22Rv1 (cell line): ENCODE measurements around the gene ZNF862.
A peak's percentile ranks its signal among the peaks of the same experiment; 100 is the strongest.

ENCODE experiments used
- H3K27ac ChIP-seq: fragments of 450-650 bp; 2 replicates; pipeline ENCODE4 v1.5.1; 2017
- ZFX ChIP-seq: fragments of 450-650 bp; IDR thresholded peaks from 2 replicates; pipeline ENCODE4 v1.6.1; 2017; ENCODE audit warnings: antibody characterized with exemption, borderline replicate concordance
- TF ChIP-seq, protein P1 (sequence below): fragments of 450-650 bp; IDR thresholded peaks from 2 replicates; pipeline ENCODE4 v1.5.1; 2017; ENCODE audit warnings: mild to moderate bottlenecking

ZNF862 gene

GRCh38 chr7:149793261-149793660 is 44.9 kb upstream of the ZNF862 start:
- TF ChIP-seq, protein P1, sequence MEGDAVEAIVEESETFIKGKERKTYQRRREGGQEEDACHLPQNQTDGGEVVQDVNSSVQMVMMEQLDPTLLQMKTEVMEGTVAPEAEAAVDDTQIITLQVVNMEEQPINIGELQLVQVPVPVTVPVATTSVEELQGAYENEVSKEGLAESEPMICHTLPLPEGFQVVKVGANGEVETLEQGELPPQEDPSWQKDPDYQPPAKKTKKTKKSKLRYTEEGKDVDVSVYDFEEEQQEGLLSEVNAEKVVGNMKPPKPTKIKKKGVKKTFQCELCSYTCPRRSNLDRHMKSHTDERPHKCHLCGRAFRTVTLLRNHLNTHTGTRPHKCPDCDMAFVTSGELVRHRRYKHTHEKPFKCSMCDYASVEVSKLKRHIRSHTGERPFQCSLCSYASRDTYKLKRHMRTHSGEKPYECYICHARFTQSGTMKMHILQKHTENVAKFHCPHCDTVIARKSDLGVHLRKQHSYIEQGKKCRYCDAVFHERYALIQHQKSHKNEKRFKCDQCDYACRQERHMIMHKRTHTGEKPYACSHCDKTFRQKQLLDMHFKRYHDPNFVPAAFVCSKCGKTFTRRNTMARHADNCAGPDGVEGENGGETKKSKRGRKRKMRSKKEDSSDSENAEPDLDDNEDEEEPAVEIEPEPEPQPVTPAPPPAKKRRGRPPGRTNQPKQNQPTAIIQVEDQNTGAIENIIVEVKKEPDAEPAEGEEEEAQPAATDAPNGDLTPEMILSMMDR = no peak
- TF ChIP-seq ZFX = no peak
- H3K27ac ChIP-seq = no peak overlapping the region

GRCh38 chr7:149794661-149795060 is 43.5 kb upstream of the ZNF862 start:
- no peak for TF ChIP-seq ZFX
- TF ChIP-seq, protein P1 = no peak
- no peak overlapping the region for H3K27ac ChIP-seq

DNA sequence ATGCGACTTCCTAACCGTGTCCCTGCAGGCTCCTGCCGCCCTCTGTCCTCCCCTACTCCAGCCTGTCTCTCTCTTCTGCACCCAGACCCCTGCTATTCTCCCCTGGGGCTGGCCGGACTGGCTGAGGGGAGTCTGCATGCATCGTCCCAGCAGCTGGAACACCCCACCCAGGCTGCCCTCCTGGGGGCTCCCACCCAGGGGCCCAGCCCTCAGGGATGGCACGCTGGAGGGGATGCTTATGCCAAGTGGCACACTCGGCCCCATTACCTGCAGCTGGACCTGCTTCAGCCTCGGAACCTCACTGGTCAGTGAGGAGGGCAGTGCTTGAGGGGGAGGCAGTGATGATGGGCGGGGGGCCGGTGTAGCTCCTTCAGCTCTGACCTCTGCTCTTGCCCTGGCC is 43.0 kb upstream of the ZNF862 start:
- H3K27ac ChIP-seq = no peak overlapping the region
- TF ChIP-seq, protein P1 = no peak
- TF ChIP-seq ZFX = no peak

DNA sequence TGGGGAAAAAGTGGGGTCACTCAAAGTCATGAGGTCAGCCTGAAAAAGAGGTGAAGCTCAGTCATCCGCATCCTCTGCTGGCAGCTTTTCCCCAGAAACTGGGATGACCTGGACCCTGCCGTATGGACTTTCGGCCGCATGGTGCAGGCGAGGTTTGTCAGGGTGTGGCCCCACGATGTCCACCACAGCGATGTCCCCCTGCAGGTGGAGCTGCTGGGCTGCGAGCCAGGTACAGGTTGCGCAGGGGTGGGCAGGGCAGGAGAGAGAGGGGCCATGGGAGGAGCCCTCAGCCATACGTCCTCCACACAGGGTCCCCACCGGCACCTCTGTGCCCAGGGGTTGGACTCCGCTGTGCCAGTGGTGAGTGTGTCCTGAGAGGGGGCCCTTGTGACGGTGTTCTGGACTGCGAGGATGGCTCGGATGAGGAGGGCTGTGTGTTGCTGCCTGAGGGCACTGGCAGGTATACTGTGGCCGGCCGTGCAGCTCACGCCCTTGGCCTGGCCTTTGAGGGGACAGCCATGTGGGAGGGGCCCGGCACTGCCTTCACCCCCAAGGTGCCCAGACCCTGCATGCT is 41.8 kb upstream of the ZNF862 start:
- H3K27ac ChIP-seq = no peak overlapping the region
- no peak for TF ChIP-seq ZFX
- TF ChIP-seq, protein P1 = no peak

GRCh38 chr7:149797771-149798170 is 40.4 kb upstream of the ZNF862 start:
- TF ChIP-seq, protein P1 = no peak
- no peak for TF ChIP-seq ZFX
- no peak overlapping the region for H3K27ac ChIP-seq

- TF ChIP-seq ZFX = no peak
- TF ChIP-seq, protein P1 = peak; percentile 80
- no peak overlapping the region for H3K27ac ChIP-seq
Observed at GRCh38 chr7:149799397-149800168, 38.6 kb upstream of the ZNF862 start.

DNA sequence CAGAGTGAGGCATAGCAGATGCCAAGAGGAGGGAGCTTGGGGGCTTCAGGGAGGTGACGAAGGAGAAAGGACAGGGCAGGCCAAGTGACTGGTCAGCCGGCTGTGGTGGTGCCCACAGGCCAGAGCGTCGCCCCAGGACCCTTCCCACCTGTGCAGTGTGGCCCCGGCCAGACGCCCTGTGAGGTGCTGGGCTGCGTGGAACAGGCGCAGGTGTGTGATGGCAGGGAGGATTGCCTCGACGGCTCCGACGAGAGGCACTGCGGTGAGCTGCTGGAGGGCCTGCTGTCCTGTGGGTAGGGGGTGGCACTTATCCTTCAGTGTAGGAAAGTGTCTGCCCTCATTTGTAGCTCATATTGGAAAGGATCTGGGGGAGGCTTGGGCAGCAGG is 38.0 kb upstream of the ZNF862 start:
- no peak overlapping the region for H3K27ac ChIP-seq
- TF ChIP-seq, protein P1 = peak; percentile 24
- no peak for TF ChIP-seq ZFX
